ENCODE measurements around the gene ADAMTS17.

Gene ADAMTS17

DNA sequence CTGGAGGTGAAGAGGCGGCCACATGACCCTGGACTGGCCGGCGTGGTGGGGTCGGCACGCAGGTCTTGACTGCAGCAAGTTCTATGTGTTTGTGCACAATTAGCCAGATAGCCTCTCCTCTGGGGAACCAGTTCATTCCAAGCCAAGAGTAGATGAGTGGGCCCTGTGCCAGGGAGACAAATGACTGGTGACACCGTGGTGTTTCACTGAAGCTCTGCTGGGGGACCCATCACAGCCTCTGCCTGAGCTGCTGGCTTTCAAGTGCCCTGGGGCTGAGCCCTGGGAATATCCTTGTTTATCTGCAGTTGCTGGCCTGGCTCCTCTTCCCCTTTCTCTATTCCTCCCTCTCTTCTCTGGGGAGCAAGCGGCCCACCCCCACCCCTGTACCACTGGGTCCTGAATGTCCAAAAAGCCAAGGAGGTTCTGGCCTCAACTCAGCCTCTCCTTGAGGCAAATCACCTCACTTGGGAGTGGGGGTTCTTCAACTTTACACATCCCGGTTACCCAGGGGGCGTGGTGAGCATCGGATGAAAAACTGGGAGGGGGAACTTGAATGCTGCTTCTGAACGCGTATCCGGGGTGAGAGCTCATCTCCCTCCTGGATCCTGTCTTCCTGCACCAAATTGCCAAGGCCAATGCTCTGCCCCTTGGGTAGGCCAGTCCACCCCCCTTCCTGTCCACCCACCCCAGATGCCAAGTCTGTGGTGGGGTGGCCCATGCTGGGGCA lies 408.9 kb downstream of the ADAMTS17 start:
- Histone ChIP-seq H3K9me3 (ENCODE audit: control insufficient read depth, insufficient read depth, low read length) (no peaks in the 10 kb centered on the region), H3K27ac (ENCODE audit: low read depth, low read length) (no peak overlapping the region), H3K79me2 (ENCODE audit: control insufficient read depth, low read length) (no peaks in the 10 kb centered on the region), H3K4me2 (ENCODE audit: low read length) (no peak overlapping the region), H3K9me2 (replicated peaks; ENCODE audit: control insufficient read depth, low read length) (no peaks in the 10 kb centered on the region), H3K36me3 (ENCODE audit: control insufficient read depth, low read length) (no peaks in the 10 kb centered on the region), H3K4me3 (ENCODE audit: low read length) (no peak overlapping the region), H4K20me1 (ENCODE audit: control insufficient read depth, insufficient read depth, low read depth, low read length) (no peaks in the 10 kb centered on the region), H3K27me3 (ENCODE audit: control insufficient read depth, low read length) (no peaks in the 10 kb centered on the region), H3F3A (ENCODE audit: control insufficient read depth, insufficient read depth) (no peaks in the 10 kb centered on the region), H3K4me1 (ENCODE audit: control insufficient read depth, low read length) (no peaks in the 10 kb centered on the region)
- TF ChIP-seq, protein P1, sequence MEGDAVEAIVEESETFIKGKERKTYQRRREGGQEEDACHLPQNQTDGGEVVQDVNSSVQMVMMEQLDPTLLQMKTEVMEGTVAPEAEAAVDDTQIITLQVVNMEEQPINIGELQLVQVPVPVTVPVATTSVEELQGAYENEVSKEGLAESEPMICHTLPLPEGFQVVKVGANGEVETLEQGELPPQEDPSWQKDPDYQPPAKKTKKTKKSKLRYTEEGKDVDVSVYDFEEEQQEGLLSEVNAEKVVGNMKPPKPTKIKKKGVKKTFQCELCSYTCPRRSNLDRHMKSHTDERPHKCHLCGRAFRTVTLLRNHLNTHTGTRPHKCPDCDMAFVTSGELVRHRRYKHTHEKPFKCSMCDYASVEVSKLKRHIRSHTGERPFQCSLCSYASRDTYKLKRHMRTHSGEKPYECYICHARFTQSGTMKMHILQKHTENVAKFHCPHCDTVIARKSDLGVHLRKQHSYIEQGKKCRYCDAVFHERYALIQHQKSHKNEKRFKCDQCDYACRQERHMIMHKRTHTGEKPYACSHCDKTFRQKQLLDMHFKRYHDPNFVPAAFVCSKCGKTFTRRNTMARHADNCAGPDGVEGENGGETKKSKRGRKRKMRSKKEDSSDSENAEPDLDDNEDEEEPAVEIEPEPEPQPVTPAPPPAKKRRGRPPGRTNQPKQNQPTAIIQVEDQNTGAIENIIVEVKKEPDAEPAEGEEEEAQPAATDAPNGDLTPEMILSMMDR (IDR thresholded peaks at IDR 0.05; ENCODE audit: low read depth, low read length, poor library complexity, severe bottlenecking) = no peak
- no peak for TF ChIP-seq EZH2phosphoT487 (IDR thresholded peaks at IDR 0.05; ENCODE audit: borderline replicate concordance, low read length)

DNA sequence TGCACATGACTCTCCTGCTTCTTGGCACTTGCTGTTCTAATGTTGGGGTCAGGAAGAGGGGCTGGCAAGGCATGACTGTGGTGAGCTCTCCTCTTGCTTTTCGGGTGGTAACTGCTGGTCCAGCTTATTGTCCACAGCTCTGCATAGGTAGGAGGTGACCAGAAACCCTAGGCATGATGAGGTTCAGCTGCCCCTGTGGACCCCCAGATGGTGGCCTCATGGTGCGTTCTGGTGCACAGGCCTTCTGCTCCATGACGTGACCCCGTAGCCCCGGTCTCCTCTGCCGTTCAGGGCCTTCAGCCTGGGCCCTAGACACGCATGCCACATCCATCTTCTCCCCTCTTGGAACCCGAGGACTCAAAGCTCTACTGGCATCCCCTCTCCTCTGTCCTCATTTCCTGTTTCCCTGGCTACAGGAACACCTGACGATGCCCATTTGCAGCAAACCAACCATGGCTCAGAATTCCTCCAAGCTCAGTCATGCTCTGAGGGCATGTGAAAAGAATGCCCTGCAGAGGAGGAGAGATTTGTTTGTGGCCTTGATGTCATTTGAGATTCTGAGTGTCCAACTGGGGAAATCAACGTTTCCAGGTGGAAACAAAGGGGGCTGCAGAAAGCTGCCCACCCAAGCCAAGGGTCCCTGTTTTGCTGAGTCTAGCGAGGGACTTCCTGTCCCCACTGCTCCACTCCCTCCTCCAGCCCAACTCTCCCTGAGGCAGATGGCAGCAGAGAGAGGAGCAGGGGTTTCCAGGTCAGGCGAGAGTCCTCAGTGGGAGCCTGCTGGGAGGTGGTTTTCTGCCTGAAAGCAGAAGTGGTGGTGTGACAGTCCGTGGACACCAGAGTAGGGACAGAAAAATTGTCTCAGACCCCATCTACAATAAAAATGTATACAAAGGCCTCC lies 409.8 kb downstream of the ADAMTS17 start:
- Histone ChIP-seq H3K4me3 (ENCODE audit: low read length) (no peak overlapping the region), H3F3A (ENCODE audit: control insufficient read depth, insufficient read depth) (no peaks in the 10 kb centered on the region), H3K4me2 (ENCODE audit: low read length) (no peak overlapping the region), H3K79me2 (ENCODE audit: control insufficient read depth, low read length) (no peaks in the 10 kb centered on the region), H3K27ac (ENCODE audit: low read depth, low read length) (no peak overlapping the region), H3K9me3 (ENCODE audit: control insufficient read depth, insufficient read depth, low read length) (no peaks in the 10 kb centered on the region), H3K36me3 (ENCODE audit: control insufficient read depth, low read length) (no peaks in the 10 kb centered on the region), H3K4me1 (ENCODE audit: control insufficient read depth, low read length) (no peaks in the 10 kb centered on the region), H3K27me3 (ENCODE audit: control insufficient read depth, low read length) (no peaks in the 10 kb centered on the region), H4K20me1 (ENCODE audit: control insufficient read depth, insufficient read depth, low read depth, low read length) (no peaks in the 10 kb centered on the region), H3K9me2 (replicated peaks; ENCODE audit: control insufficient read depth, low read length) (no peaks in the 10 kb centered on the region)
- no peak for TF ChIP-seq EZH2phosphoT487 (IDR thresholded peaks at IDR 0.05; ENCODE audit: borderline replicate concordance, low read length)
- TF ChIP-seq, protein P1 (IDR thresholded peaks at IDR 0.05; ENCODE audit: low read depth, low read length, poor library complexity, severe bottlenecking) = no peak

DNA sequence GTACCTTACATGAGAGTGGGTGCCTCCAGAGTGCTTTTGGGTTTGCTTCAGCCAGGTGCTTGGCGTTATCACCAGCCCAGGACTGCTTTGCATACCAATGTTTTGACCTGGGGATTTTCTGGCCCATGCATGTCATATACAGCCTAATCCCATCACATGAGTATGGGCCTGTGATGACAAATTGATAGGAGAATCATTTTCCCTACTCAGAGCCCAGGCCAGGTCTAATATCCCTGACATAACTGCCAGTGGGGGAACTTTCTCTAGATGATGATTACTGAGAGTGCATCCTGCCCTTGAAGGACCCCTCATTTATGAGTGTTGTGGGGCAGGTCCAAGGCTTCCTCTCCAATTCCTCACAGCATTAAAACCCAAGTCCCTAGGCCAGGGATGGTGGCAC lies 411.1 kb downstream of the ADAMTS17 start:
- no peaks in the 10 kb centered on the region for H4K20me1 ChIP-seq (ENCODE audit: control insufficient read depth, insufficient read depth, low read depth, low read length)
- H3K9me3 ChIP-seq (ENCODE audit: control insufficient read depth, insufficient read depth, low read length) = peaks cover 5% of the 10 kb centered on the region; the same call in 1 of the 2 replicates
- no peak overlapping the region for H3K27ac ChIP-seq (ENCODE audit: low read depth, low read length)
- no peak overlapping the region for H3K4me3 ChIP-seq (ENCODE audit: low read length)
- no peaks in the 10 kb centered on the region for H3K36me3 ChIP-seq (ENCODE audit: control insufficient read depth, low read length)
- no peaks in the 10 kb centered on the region for H3K27me3 ChIP-seq (ENCODE audit: control insufficient read depth, low read length)
- H3F3A ChIP-seq (ENCODE audit: control insufficient read depth, insufficient read depth) = no peaks in the 10 kb centered on the region
- no peak for TF ChIP-seq EZH2phosphoT487 (IDR thresholded peaks at IDR 0.05; ENCODE audit: borderline replicate concordance, low read length)
- TF ChIP-seq, protein P1 (IDR thresholded peaks at IDR 0.05; ENCODE audit: low read depth, low read length, poor library complexity, severe bottlenecking) = no peak
- no peaks in the 10 kb centered on the region for H3K79me2 ChIP-seq (ENCODE audit: control insufficient read depth, low read length)
- H3K4me1 ChIP-seq (ENCODE audit: control insufficient read depth, low read length) = no peaks in the 10 kb centered on the region
- no peak overlapping the region for H3K4me2 ChIP-seq (ENCODE audit: low read length)
- no peaks in the 10 kb centered on the region for H3K9me2 ChIP-seq (replicated peaks; ENCODE audit: control insufficient read depth, low read length)

Data from DOHH2 (cell line).